Activated B cell treated with CpG ODN at 0.5 μM for 24 hours (primary cell): Measurements from ENCODE around the gene PLXNA4. TPM values are rescaled to one million over a fixed set of nuclear protein-coding genes. Genes with fewer than 3 reads are reported as not detected.

ENCODE experiments used
- ATAC-seq: fragments of 200-7000 bp; cut with Tn5 transposase; one replicate; pipeline ENCODE4 v1.10.0; 2021; ENCODE audit warnings: low read depth, mild to moderate bottlenecking, moderate library complexity
- CTCF ChIA-PET: fragments of 350-600 bp; sonication (Branson Sonifier 250); formaldehyde crosslinking; loops from one replicate; lab custom pipeline; 2021; ENCODE audit warnings: antibody characterized with exemption; lab: Charles Lee
- POLR2A ChIA-PET: fragments of 350-600 bp; sonication (Branson Sonifier 250); formaldehyde crosslinking; loops from one replicate; lab custom pipeline; 2021; ENCODE audit warnings: antibody characterized with exemption; lab: Charles Lee
- DNase-seq: peaks from one replicate; pipeline ENCODE4 v3.0.0; 2022
- H3K27ac Mint-ChIP-seq: one replicate; pipeline ENCODE4 v1.8.0; 2020; ENCODE audit warnings: mixed read lengths
- H3K27me3 Mint-ChIP-seq: one replicate; pipeline ENCODE4 v1.8.0; 2021; ENCODE audit warnings: mixed read lengths
- H3K36me3 Mint-ChIP-seq: one replicate; pipeline ENCODE4 v1.8.0; 2021; ENCODE audit warnings: low read depth, mixed read lengths
- H3K4me1 Mint-ChIP-seq: one replicate; pipeline ENCODE4 v1.8.0; 2021; ENCODE audit warnings: mixed read lengths
- H3K4me3 Mint-ChIP-seq: one replicate; pipeline ENCODE4 v1.8.0; 2020; ENCODE audit warnings: mild to moderate bottlenecking, mixed read lengths
- H3K9me3 Mint-ChIP-seq: one replicate; pipeline ENCODE4 v1.8.0; 2020; ENCODE audit warnings: mixed read lengths
- intact Hi-C: fragments of 100-400 bp; cut with micrococcal nuclease; formaldehyde crosslinking; loops from one replicate; pipeline ENCODE4 v1.15.1; 2024
- total RNA-seq: library from RNA; stranded (reverse); gene quantifications from 2 replicates; pipeline ENCODE4 v1.2.3, GENCODE V29; 2022
- TF ChIP-seq, protein P1 (sequence below): fragments of 200-600 bp; IDR thresholded peaks from one replicate; pipeline ENCODE4 v1.8.0; 2022; ENCODE audit warnings: antibody characterized with exemption, mild to moderate bottlenecking

The PLXNA4 gene
- total RNA-seq, 1 donor from 2014 or later: not detected

DNA sequence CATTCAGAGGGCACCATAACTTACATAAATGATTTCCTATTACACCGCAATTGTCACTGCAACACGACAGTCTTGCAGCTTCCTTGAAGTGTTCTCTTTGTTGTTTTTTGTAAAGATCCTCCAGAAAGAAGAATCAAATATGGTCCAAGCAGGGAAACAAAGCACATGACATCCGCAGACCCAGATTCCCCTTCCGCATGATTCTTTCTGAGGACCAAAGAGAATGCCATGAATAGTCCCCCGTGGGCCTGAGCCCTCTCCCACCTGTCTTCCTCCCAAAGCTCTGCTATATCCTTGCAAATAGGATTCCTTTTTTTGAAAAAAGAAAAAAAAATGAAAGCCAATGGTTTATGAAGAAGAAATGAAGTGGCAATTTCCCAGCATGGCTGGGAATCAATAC is 10.8 kb downstream of the PLXNA4 start:
- ChIA-PET CTCF (no interaction called here), POLR2A (no interaction called here)
- no peak overlapping the region for H3K27ac Mint-ChIP-seq
- DNase-seq: no peak
- H3K36me3 Mint-ChIP-seq: no peaks in the 10 kb centered on the region
- no peak for ATAC-seq
- TF ChIP-seq, protein P1, sequence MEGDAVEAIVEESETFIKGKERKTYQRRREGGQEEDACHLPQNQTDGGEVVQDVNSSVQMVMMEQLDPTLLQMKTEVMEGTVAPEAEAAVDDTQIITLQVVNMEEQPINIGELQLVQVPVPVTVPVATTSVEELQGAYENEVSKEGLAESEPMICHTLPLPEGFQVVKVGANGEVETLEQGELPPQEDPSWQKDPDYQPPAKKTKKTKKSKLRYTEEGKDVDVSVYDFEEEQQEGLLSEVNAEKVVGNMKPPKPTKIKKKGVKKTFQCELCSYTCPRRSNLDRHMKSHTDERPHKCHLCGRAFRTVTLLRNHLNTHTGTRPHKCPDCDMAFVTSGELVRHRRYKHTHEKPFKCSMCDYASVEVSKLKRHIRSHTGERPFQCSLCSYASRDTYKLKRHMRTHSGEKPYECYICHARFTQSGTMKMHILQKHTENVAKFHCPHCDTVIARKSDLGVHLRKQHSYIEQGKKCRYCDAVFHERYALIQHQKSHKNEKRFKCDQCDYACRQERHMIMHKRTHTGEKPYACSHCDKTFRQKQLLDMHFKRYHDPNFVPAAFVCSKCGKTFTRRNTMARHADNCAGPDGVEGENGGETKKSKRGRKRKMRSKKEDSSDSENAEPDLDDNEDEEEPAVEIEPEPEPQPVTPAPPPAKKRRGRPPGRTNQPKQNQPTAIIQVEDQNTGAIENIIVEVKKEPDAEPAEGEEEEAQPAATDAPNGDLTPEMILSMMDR: no peak
- no peaks in the 10 kb centered on the region for H3K4me1 Mint-ChIP-seq
- no peak overlapping the region for H3K4me3 Mint-ChIP-seq
- peaks cover 39% of the 10 kb centered on the region for H3K27me3 Mint-ChIP-seq
- no peaks in the 10 kb centered on the region for H3K9me3 Mint-ChIP-seq
- intact Hi-C loops: no loop called here

DNA sequence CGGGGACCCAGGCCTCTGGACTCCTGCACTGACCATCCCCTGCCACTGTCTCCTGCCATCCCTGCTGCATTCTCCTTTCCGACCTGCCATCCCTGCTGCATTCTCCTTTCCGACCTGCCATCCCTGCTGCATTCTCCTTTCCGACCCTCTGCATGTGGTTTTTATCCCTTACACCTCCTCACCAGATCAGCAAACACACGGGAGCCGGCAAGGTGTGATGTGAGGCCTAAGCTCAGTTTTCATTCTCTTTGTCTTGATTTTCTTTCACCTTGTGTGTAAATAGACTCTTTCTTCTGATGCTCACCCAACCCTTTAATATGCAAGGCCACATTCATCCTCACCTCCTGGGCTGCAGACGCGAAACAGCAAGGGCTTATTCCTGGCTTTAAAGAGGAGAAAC is 11.4 kb downstream of the PLXNA4 start:
- CTCF ChIA-PET: no interaction called here

DNA sequence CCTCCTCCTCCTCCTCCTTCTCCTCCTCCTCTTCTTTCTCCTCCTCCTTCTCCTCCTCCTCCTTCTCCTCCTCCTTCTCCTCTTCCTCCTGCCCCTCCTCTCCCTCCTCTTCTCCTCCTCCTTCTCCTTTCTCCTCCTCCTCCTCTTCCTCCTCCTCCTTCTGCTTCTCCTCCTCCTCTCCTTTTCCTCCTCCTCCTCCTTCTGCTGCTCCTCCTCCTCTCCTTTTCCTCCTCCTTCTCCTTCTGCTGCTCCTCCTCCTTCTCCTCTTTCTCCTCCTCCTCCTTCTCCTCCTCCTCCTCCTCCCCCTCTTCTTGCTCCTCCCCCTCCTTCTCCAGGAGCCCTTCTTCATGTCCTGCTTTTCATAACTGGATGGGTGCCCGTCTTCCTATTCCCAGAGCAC is 12.2 kb downstream of the PLXNA4 start:
- intact Hi-C loops: no loop called here
- CTCF ChIA-PET: no interaction called here
- ATAC-seq: no peak
- Mint-ChIP-seq H3K36me3 (no peaks in the 10 kb centered on the region), H3K4me3 (no peak overlapping the region), H3K4me1 (no peaks in the 10 kb centered on the region), H3K9me3 (no peaks in the 10 kb centered on the region), H3K27me3 (peaks cover 35% of the 10 kb centered on the region), H3K27ac (no peak overlapping the region)
- TF ChIP-seq, protein P1: no peak
- no peak for DNase-seq
- POLR2A ChIA-PET: no interaction called here

More for the DNA sequence above, 11.4 kb downstream of the PLXNA4 start:
- ATAC-seq (no peak), DNase-seq (no peak)
- Mint-ChIP-seq H3K9me3 (no peaks in the 10 kb centered on the region), H3K27ac (no peak overlapping the region), H3K27me3 (peaks cover 37% of the 10 kb centered on the region), H3K36me3 (no peaks in the 10 kb centered on the region), H3K4me3 (no peak overlapping the region), H3K4me1 (no peaks in the 10 kb centered on the region)
- TF ChIP-seq, protein P1: no peak
- intact Hi-C loops: no loop called here
- POLR2A ChIA-PET: no interaction called here

DNA sequence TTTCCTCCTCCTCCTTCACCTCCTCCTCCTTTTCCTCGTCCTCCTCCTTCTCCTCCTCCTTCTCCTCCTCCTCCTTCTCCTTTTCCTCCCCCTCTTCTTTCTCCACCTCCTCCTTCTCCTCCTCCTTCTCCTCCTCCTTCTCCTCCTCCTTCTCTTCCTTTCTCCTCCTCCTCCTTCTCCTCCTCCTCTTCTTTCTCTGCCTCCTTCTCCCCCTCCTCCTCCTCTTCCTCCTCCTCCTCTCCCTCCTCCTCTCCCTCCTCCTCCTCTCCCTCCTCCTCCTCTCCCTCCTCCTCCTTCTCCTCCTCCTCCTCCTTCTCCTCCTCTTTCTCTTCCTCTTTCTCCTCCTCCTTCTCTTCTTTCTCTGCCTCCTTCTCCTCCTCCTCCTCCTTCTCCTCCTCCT is 13.6 kb downstream of the PLXNA4 start:
- H3K36me3 Mint-ChIP-seq: no peaks in the 10 kb centered on the region
- no peak overlapping the region for H3K27ac Mint-ChIP-seq
- DNase-seq (no peak), ATAC-seq (no peak)
- intact Hi-C loops: no loop called here
- TF ChIP-seq, protein P1: no peak
- H3K27me3 Mint-ChIP-seq: peaks cover 27% of the 10 kb centered on the region
- H3K4me1 Mint-ChIP-seq: no peaks in the 10 kb centered on the region
- H3K9me3 Mint-ChIP-seq: no peaks in the 10 kb centered on the region
- POLR2A ChIA-PET: no interaction called here
- CTCF ChIA-PET: no interaction called here
- no peak overlapping the region for H3K4me3 Mint-ChIP-seq

DNA sequence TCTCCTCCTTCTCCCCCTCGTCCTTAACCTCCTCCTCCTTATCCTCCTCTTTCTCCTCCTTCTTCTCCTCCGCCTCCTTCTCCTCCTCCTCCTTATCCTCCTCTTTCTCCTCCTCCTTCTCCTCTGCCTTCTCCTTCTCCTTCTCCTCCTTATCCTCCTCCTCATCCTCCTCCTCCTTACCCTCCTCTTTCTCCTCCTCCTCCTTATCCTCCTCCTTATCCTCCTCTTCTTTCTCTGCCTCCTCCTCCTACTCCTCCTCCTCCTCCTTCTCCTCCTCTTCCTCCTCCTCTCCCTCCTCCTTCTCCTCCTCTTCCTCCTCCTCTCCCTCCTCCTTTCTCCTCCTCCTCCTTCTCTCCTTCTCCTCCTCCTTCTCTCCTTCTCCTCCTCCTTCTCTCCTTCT is 14.5 kb downstream of the PLXNA4 start:
- intact Hi-C loops: no loop called here
- Mint-ChIP-seq H3K9me3 (no peaks in the 10 kb centered on the region), H3K27me3 (peaks cover 20% of the 10 kb centered on the region), H3K27ac (no peak overlapping the region), H3K4me3 (no peak overlapping the region), H3K36me3 (no peaks in the 10 kb centered on the region), H3K4me1 (no peaks in the 10 kb centered on the region)
- ChIA-PET CTCF (no interaction called here), POLR2A (no interaction called here)
- DNase-seq: no peak
- TF ChIP-seq, protein P1: no peak
- no peak for ATAC-seq
